GM12878 (cell line): ENCODE data around the gene GALNT17. TPM values are rescaled to one million over a fixed set of nuclear protein-coding genes. Genes with fewer than 3 reads are reported as not detected.

Experiments
- ATAC-seq: fragments of 200-7000 bp; cut with Tn5 transposase; 3 replicates; pipeline ENCODE4 v1.9.1; 2020; ENCODE audit warnings: mild to moderate bottlenecking, moderate library complexity
- BruUV-seq: library from RNA; stranded (reverse); fragments of 400-500 nt; replicated peaks from 2 replicates; lab custom pipeline; 2021; lab: Mats Ljungman, UMichigan
- CTCF ChIA-PET: fragments of 300-600 bp; sonication (Branson Sonifier 250); formaldehyde crosslinking; extraction: SDS; loops from one replicate; lab custom pipeline; 2021; ENCODE audit warnings: inconsistent platforms; lab: Yijun Ruan, JAX
- POLR2A ChIA-PET: fragments of 350-600 bp; formaldehyde crosslinking; extraction: SDS; loops from one replicate; lab custom pipeline; 2021; ENCODE audit warnings: inconsistent platforms; lab: Charles Lee
- RAD21 ChIA-PET: fragments of 300-600 bp; sonication (Branson Sonifier 250); formaldehyde crosslinking; loops from one replicate; lab custom pipeline; 2023; ENCODE audit warnings: antibody characterized with exemption; ENCODE audit not compliant: unreplicated experiment; lab: Charles Lee
- SMC1A ChIA-PET: fragments of 300-600 bp; sonication (Branson Sonifier 250); formaldehyde crosslinking; loops from one replicate; lab custom pipeline; 2023; ENCODE audit not compliant: unreplicated experiment, uncharacterized antibody; lab: Charles Lee
- DNase-seq: peaks from one replicate; pipeline ENCODE4 v3.0.0-alpha.2; 2011; ENCODE audit warnings: low read depth, low spot score
- FAIRE-seq: peaks from 3 replicates; lab custom pipeline; 2011; peaks lifted over from hg19 to GRCh38; lab: Jason Lieb, UNC
- H2AFZ ChIP-seq: 2 replicates; pipeline ENCODE4 v1.6.0; 2011; ENCODE audit warnings: low read depth, low read length, control low read depth; ENCODE audit not compliant: control insufficient read depth
- H3K27ac ChIP-seq: 2 replicates; pipeline ENCODE4 v1.5.1; 2011; ENCODE audit warnings: control low read depth; ENCODE audit not compliant: control insufficient read depth, insufficient read depth
- H3K27me3 ChIP-seq, 2 experiments: replicated peaks in 1 of 2; 2 replicates each; pipeline versions ENCODE4 v1.6.0 to v1.6.1; 2011; ENCODE audit warnings: low read length in 1 of 2; ENCODE audit not compliant: control insufficient read depth in 2 of 2, insufficient read depth in 2 of 2
- H3K36me3 ChIP-seq, 2 experiments: 2 replicates each; pipeline ENCODE4 v1.5.1; 2011; ENCODE audit warnings: low read length in 1 of 2; ENCODE audit not compliant: control insufficient read depth in 2 of 2, insufficient read depth in 2 of 2
- H3K4me1 ChIP-seq: 2 replicates; pipeline ENCODE4 v1.6.1; 2011; ENCODE audit warnings: mild to moderate bottlenecking, low read length, moderate library complexity, mixed read lengths; ENCODE audit not compliant: control insufficient read depth, insufficient read depth
- H3K4me2 ChIP-seq: 2 replicates; pipeline ENCODE4 v1.6.0; 2011; ENCODE audit warnings: control low read depth; ENCODE audit not compliant: control insufficient read depth, insufficient read depth
- H3K4me3 ChIP-seq: fragments of 200-600 bp; sonication (generic); 2 replicates; pipeline ENCODE4 v1.5.1; 2016
- H3K79me2 ChIP-seq: 2 replicates; pipeline ENCODE4 v1.6.0; 2011; ENCODE audit warnings: low read length; ENCODE audit not compliant: control insufficient read depth, insufficient read depth
- H3K9ac ChIP-seq: 2 replicates; pipeline ENCODE4 v1.8.0; 2011; ENCODE audit warnings: low read length, control low read depth, mixed read lengths; ENCODE audit not compliant: control insufficient read depth, insufficient read depth
- H3K9me3 ChIP-seq: replicated peaks from 3 replicates; pipeline ENCODE4 v1.5.1; 2011; ENCODE audit warnings: mild to moderate bottlenecking, low read length; ENCODE audit not compliant: control insufficient read depth, insufficient read depth
- H4K20me1 ChIP-seq: 2 replicates; pipeline ENCODE4 v1.6.0; 2011; ENCODE audit not compliant: control insufficient read depth, insufficient read depth
- ATF7 ChIP-seq: fragments of 450-650 bp; IDR thresholded peaks from 2 replicates; pipeline ENCODE4 v1.6.1; 2016; ENCODE audit warnings: low read depth, mild to moderate bottlenecking
- EZH2 ChIP-seq: IDR thresholded peaks from 2 replicates; pipeline ENCODE4 v1.6.1; 2012; ENCODE audit warnings: low read depth, mild to moderate bottlenecking, control low read depth, inconsistent platforms, low read length, borderline replicate concordance; ENCODE audit not compliant: control insufficient read depth
- IRF4 ChIP-seq: IDR thresholded peaks from 2 replicates; pipeline ENCODE4 v1.6.1; 2011; ENCODE audit warnings: low read depth, low read length
- LARP7 ChIP-seq: fragments of 450-650 bp; IDR thresholded peaks from 2 replicates; pipeline ENCODE4 v1.6.1; 2017; ENCODE audit warnings: mild to moderate bottlenecking
- NR2C1 ChIP-seq: fragments of 450-650 bp; IDR thresholded peaks from 2 replicates; pipeline ENCODE4 v1.6.1; 2017; ENCODE audit warnings: antibody characterized with exemption, mild to moderate bottlenecking, moderate library complexity
- PML ChIP-seq: IDR thresholded peaks from 2 replicates; pipeline ENCODE4 v1.6.1; 2012; ENCODE audit warnings: low read length, inconsistent platforms
- POLR2A ChIP-seq: IDR thresholded peaks from 2 replicates; pipeline ENCODE4 v1.6.1; 2011; ENCODE audit warnings: low read depth, mild to moderate bottlenecking, low read length
- RAD21 ChIP-seq: IDR thresholded peaks from 2 replicates; pipeline ENCODE4 v1.6.1; 2011; ENCODE audit warnings: mild to moderate bottlenecking, low read depth, low read length, moderate library complexity; ENCODE audit not compliant: insufficient read depth
- SMAD5 ChIP-seq: IDR thresholded peaks from 2 replicates; pipeline ENCODE4 v1.6.1; 2016; ENCODE audit warnings: antibody characterized with exemption, low read depth
- SREBF1 ChIP-seq: IDR thresholded peaks from 2 replicates; pipeline ENCODE4 v1.6.1; 2012; ENCODE audit warnings: mild to moderate bottlenecking, low read length
- STAT1 ChIP-seq: fragments of 450-650 bp; conservative IDR thresholded peaks from 2 replicates; pipeline ENCODE4 v1.6.1; 2014; ENCODE audit warnings: antibody characterized with exemption, mild to moderate bottlenecking
- STAT3 ChIP-seq: IDR thresholded peaks from 2 replicates; pipeline ENCODE4 v1.6.1; 2011; ENCODE audit warnings: low read depth, low read length, improper control_type of control experiment
- YY1 ChIP-seq: IDR thresholded peaks from 2 replicates; pipeline ENCODE4 v1.6.1; 2011; ENCODE audit warnings: low read depth, mild to moderate bottlenecking, low read length
- ZBED1 ChIP-seq: IDR thresholded peaks from 2 replicates; pipeline ENCODE4 v1.6.1; 2016; ENCODE audit warnings: borderline replicate concordance
- WGBS: methylation state at CpG from one replicate; pipeline ENCODE4 v1.1.6; 2016; ENCODE audit warnings: low lambda C conversion rate; ENCODE audit not compliant: insufficient replicate concordance, insufficient coverage; ENCODE audit errors: missing lambda C conversion rate; 5-methylcytosine and 5-hydroxymethylcytosine counted together
- in situ Hi-C: fragments of 300-500 bp; cut with MboI; formaldehyde crosslinking; loops from 9 replicates; pipeline ENCODE4 v1.14.3; 2018; ENCODE audit warnings: mixed read lengths
- intact Hi-C: fragments of 100-400 bp; cut with micrococcal nuclease; formaldehyde crosslinking; loops from one replicate; pipeline ENCODE4 v1.14.2; 2022; ENCODE audit not compliant: unreplicated experiment
- polyA plus RNA-seq, 11 experiments: library from polyadenylated mRNA; depleted of rRNA in 4 of 11; unstranded in 6 of 11; stranded (reverse) in 5 of 11; fragments of >200 nt; fragmentation: Nextera tagmentation in 4 of 11; fragmentation: Illumina TruSeq in 1 of 11; extraction: Ambion mirVana in 4 of 11; extraction: Trizol in 1 of 11; gene quantifications; 1 replicate in 1 of 11; 2 replicates in 10 of 11; pipeline versions ENCODE4 v1.2.1 to v1.2.3, GENCODE V29; 2011 to 2016; ENCODE audit warnings: inconsistent platforms in 2 of 11, missing spikeins in 2 of 11, low read depth in 1 of 11
- total RNA-seq, 4 experiments: library from RNA; depleted of rRNA in 3 of 4; stranded (reverse); fragments of >200 nt in 3 of 4; fragmentation: Illumina TruSeq in 1 of 4; extraction: Trizol in 1 of 4; gene quantifications; 2 replicates each; pipeline versions ENCODE4 v1.2.1 to v1.2.3, GENCODE V29; 2013 to 2021
- TF ChIP-seq, protein P1 (sequence below): IDR thresholded peaks from 2 replicates; pipeline ENCODE4 v1.6.1; 2011; ENCODE audit warnings: low read depth, low read length, improper control_type of control experiment, borderline replicate concordance
- TF ChIP-seq, protein P2 (sequence below): IDR thresholded peaks from 2 replicates; pipeline ENCODE4 v1.6.1; 2011; ENCODE audit warnings: borderline replicate concordance, low read depth, mild to moderate bottlenecking, moderate library complexity, mixed read lengths, low read length; ENCODE audit not compliant: insufficient read depth; ENCODE audit errors: extremely low read length

GALNT17 gene
- total and polyA plus RNA-seq, 10 of the 15 experiments (the other 5 are each of a cell fraction or from before 2014, with no cell fraction given), result 0.12 to 0.15 TPM; not detected in 8

DNA sequence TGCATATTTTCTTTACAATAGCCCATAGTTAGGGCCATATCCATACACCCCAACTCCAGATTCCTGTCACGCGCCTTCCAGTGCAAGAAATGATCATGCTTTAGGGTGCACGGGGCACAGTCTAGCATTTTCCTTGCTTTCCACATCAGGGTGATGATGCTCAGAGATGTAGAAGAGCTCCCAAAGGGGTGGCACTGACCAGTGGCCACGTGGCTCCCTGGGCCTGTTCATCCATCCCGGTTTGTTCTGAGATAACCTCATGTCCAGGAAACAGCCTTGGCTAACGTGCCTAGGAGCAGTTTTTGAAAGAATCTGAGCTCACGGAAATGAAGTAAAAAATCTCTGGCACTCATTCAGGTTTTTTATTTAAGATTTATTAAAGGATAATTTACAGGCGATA is 139.3 kb downstream of the GALNT17 start (continued):
- TF ChIP-seq ZBED1, result no peak

DNA sequence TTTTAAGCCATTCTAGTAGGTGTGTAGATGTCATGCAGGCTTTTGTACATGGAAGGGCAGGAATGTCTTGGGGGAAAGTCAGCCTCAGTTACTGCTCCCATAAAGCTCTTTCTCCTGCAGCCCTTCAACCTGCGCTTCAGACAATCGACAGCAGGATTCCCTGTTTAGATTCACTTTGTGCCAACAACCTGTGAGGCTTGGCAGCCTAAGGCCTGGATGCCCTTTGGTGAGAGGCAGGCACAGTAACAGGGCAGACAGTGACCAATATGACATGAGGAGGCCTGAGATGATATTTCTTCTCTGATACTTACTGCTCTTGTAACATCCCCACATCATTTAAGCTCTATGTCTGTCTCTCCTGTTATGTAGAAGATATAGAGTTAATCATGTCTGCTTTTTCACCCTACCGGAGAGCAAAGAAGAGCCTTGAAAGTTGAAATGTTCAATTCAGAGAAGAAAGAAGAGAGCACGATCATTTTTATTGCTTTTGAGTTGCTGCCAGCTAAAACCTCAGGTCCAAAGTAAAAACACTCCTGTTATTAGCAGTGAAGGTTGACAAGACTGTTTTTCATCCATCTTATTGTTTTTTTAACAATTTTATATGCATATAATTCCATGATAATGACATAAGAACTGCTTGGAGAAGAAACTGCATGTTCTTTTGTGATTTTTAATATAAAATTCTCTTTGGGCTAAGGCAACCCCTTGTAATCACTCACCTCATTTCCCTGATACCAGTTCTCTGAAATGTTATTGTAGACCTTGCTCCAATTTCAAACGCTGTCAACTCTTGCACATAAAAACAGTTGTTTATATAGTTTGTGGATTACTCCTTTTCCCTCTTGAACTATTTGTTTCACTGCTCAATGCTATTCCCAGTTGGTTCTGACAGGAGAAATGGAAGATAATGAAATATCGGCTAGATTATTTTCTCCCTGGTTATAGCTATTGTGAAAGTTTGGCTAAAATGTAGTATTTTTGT is 140.9 kb downstream of the GALNT17 start:
- in situ Hi-C loops (no loop called here), intact Hi-C loops (no loop called here)
- TF ChIP-seq POLR2A (no peak), EZH2 (no peak), PML (no peak), NR2C1 (no peak)
- no peak overlapping the region for H3K9ac ChIP-seq
- no TSS peak for BruUV-seq
- 21% methylated on average over 6 of the region's 6 CpGs for WGBS
- H3K4me3 ChIP-seq, result no peak overlapping the region
- ATAC-seq (no peak), DNase-seq (no peak), FAIRE-seq (no peak)
- ChIA-PET SMC1A (no interaction called here), RAD21 (no interaction called here), POLR2A (no interaction called here), CTCF (no interaction called here)
- no peaks in the 10 kb centered on the region for H3K27me3 ChIP-seq
- H3K4me1 ChIP-seq, result no peaks in the 10 kb centered on the region
- no peak overlapping the region for H3K27ac ChIP-seq
- no peaks in the 10 kb centered on the region for H3K36me3 ChIP-seq
- H3K79me2 ChIP-seq, result no peaks in the 10 kb centered on the region
- H3K9me3 ChIP-seq, result no peaks in the 10 kb centered on the region; the same call in 2 of the 3 replicates
- H3K4me2 ChIP-seq, result no peak overlapping the region
- H4K20me1 ChIP-seq, result no peaks in the 10 kb centered on the region
- no peak overlapping the region for H2AFZ ChIP-seq

DNA sequence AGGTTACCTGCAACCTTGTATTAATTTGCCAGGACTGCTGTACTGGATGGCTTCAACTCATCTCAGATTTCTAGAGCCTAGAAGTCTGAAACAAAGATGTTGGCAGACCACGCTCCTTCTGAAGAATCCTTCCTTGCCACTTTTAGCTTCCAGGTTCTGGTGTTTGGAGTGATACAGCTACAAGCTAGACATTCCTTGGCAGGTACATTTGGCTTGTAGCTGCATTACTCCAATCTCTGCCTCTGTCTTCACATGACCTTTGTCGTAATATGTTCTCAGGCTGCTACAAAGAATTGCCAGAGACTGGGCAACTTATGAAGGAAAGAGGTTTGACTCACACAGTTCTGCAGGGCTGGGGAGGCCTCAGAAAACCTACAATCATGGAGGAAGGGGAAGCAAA is 146.3 kb downstream of the GALNT17 start:
- no TSS peak for BruUV-seq
- Histone ChIP-seq H3K4me3 (no peak overlapping the region), H3K27me3 (no peaks in the 10 kb centered on the region), H3K4me2 (no peak overlapping the region), H3K27ac (no peak overlapping the region), H3K79me2 (no peaks in the 10 kb centered on the region), H3K36me3 (no peaks in the 10 kb centered on the region), H3K4me1 (no peaks in the 10 kb centered on the region), H3K9ac (no peak overlapping the region), H4K20me1 (no peaks in the 10 kb centered on the region), H3K9me3 (no peaks in the 10 kb centered on the region; the same call in 2 of the 3 replicates), H2AFZ (no peak overlapping the region)
- ChIA-PET CTCF (no interaction called here), SMC1A (no interaction called here), RAD21 (no interaction called here), POLR2A (no interaction called here)
- ATAC-seq (no peak), DNase-seq (no peak), FAIRE-seq (no peak)
- 16% methylated on average over 2 of the region's 2 CpGs for WGBS
- in situ Hi-C loops, result no loop called here
- intact Hi-C loops, result no loop called here
- no peak for TF ChIP-seq POLR2A
- TF ChIP-seq, protein P1, sequence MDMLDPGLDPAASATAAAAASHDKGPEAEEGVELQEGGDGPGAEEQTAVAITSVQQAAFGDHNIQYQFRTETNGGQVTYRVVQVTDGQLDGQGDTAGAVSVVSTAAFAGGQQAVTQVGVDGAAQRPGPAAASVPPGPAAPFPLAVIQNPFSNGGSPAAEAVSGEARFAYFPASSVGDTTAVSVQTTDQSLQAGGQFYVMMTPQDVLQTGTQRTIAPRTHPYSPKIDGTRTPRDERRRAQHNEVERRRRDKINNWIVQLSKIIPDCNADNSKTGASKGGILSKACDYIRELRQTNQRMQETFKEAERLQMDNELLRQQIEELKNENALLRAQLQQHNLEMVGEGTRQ, result no peak
- no peak for TF ChIP-seq YY1
- TF ChIP-seq STAT1, result no peak
- TF ChIP-seq IRF4, result no peak
- no peak for TF ChIP-seq RAD21
- no peak for TF ChIP-seq SREBF1
- no peak for TF ChIP-seq SMAD5
- TF ChIP-seq LARP7, result no peak
- TF ChIP-seq, protein P2, sequence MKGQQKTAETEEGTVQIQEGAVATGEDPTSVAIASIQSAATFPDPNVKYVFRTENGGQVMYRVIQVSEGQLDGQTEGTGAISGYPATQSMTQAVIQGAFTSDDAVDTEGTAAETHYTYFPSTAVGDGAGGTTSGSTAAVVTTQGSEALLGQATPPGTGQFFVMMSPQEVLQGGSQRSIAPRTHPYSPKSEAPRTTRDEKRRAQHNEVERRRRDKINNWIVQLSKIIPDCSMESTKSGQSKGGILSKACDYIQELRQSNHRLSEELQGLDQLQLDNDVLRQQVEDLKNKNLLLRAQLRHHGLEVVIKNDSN, result no peak
- no peak for TF ChIP-seq ATF7
- no peak for TF ChIP-seq STAT3
